Choroid plexus epithelial cell (primary cell): ENCODE data around the gene CRTAP.

Experiments used
- DNase-seq: peaks from one replicate; pipeline ENCODE4 v3.0.0-alpha.2; 2010; ENCODE audit warnings: low read depth
- H3K4me3 ChIP-seq: 2 replicates; pipeline ENCODE4 v1.5.1; 2011; ENCODE audit warnings: low read depth, mild to moderate bottlenecking, control low read depth, low read length, moderate library complexity
- TF ChIP-seq, protein P1 (sequence below): conservative IDR thresholded peaks from 2 replicates; pipeline ENCODE4 v1.5.1; 2011; ENCODE audit warnings: low read depth, mild to moderate bottlenecking, control low read depth, inconsistent platforms, low read length, moderate library complexity

Gene CRTAP

DNA sequence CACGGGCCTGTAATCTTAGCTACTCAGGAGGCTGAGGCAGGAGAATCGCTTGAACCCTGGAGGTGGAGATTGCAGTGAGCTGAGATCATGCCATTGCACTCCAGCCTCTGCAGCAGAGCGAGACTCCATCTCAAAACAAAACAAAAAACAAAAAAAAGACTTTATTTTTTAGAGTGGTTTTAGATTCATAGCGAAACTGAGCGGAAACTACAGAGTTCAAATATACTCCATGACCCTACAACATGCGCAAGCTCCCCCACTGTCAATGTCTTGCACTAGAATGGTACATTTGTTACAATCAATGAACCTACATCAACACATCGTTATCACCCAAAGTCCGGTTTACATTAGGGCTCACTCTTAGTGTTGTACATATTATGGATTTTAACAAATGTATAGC lies 2.2 kb upstream of the CRTAP start:
- H3K4me3 ChIP-seq = no peak overlapping the region
- TF ChIP-seq, protein P1, sequence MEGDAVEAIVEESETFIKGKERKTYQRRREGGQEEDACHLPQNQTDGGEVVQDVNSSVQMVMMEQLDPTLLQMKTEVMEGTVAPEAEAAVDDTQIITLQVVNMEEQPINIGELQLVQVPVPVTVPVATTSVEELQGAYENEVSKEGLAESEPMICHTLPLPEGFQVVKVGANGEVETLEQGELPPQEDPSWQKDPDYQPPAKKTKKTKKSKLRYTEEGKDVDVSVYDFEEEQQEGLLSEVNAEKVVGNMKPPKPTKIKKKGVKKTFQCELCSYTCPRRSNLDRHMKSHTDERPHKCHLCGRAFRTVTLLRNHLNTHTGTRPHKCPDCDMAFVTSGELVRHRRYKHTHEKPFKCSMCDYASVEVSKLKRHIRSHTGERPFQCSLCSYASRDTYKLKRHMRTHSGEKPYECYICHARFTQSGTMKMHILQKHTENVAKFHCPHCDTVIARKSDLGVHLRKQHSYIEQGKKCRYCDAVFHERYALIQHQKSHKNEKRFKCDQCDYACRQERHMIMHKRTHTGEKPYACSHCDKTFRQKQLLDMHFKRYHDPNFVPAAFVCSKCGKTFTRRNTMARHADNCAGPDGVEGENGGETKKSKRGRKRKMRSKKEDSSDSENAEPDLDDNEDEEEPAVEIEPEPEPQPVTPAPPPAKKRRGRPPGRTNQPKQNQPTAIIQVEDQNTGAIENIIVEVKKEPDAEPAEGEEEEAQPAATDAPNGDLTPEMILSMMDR = no peak
- no peak for DNase-seq

DNA sequence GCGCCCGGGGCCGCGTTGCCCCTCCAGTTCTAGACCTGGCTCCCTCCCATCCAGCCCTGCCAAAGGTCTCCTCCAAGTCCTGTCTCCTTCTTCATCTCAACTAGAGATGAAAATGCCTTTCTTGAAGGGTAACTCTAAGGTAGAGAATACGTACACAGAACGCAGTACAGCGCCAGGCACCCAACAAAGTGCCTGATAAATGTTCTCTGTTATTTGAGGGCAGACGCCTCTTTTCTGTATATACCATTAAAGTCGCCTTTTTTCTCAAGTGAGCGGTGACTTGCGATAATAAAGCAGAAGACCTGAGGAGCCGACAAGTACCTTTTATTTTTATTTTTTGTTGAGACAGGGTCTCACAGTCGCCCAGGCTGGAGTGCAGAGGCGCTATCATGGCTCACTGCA lies 809 bp downstream of the CRTAP start:
- TF ChIP-seq, protein P1 = no peak
- H3K4me3 ChIP-seq = peak overlapping the region; percentile 77
- no peak for DNase-seq

- DNase-seq = peak; percentile 92
- TF ChIP-seq, protein P1 = no peak
- peak overlapping the region; percentile 77 for H3K4me3 ChIP-seq
These were observed 1.4 kb downstream of the CRTAP start for GRCh38 chr3:33115024-33115768.

- TF ChIP-seq, protein P1 = no peak
- no peak for DNase-seq
- no peak overlapping the region for H3K4me3 ChIP-seq
These were observed 3.6 kb downstream of the CRTAP start for GRCh38 chr3:33117461-33117860.

DNA sequence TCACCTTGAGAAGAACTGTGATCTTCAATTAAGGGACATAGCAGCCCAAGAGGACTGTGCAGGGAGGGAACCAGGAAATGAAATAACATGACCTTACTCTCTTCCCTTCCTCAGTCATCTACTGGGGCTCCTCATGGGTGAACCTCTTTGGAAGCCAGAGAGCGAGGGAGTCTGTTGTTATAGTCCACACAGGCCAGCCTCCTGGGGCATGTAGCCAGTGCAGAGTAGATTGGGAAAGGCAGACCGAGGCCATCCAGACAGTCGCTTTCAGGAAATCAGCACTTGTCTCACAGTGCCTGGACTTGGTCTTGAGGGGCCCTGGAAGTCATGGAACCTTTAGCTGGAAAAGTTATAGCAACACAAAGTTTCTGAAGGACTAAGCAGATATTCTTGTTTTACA lies 6.1 kb downstream of the CRTAP start:
- no peak for DNase-seq
- TF ChIP-seq, protein P1 = no peak
- no peak overlapping the region for H3K4me3 ChIP-seq

- no peak overlapping the region for H3K4me3 ChIP-seq
- DNase-seq = no peak
- TF ChIP-seq, protein P1 = no peak
These were observed 9.2 kb downstream of the CRTAP start for GRCh38 chr3:33122991-33123390.

GRCh38 chr3:33124638-33125037 lies 10.8 kb downstream of the CRTAP start:
- TF ChIP-seq, protein P1 = no peak
- DNase-seq = no peak
- no peak overlapping the region for H3K4me3 ChIP-seq
